ENCODE measurements around the gene THSD8.
A peak's percentile ranks its signal among the peaks of the same experiment; 100 is the strongest.
"Not testable (repeated sequence)": the region's sequence is repeated elsewhere in the genome, so short reads cannot be mapped to it uniquely, and the experiment has no call there.

The THSD8 gene

GRCh38 chr19:12794196-12794941 is 7.5 kb upstream of the THSD8 start:
- peak overlapping the region; percentile 97 for H3K4me3 ChIP-seq (ENCODE audit: low read depth, low read length)
- H3K9me3 ChIP-seq (ENCODE audit: control insufficient read depth, low read length): no peaks in the 10 kb centered on the region
- H3K27ac ChIP-seq: peak overlapping the region; percentile 100
- H3K36me3 ChIP-seq (ENCODE audit: control insufficient read depth, insufficient read depth, low read length): no peaks in the 10 kb centered on the region
- TF ChIP-seq, protein P1, sequence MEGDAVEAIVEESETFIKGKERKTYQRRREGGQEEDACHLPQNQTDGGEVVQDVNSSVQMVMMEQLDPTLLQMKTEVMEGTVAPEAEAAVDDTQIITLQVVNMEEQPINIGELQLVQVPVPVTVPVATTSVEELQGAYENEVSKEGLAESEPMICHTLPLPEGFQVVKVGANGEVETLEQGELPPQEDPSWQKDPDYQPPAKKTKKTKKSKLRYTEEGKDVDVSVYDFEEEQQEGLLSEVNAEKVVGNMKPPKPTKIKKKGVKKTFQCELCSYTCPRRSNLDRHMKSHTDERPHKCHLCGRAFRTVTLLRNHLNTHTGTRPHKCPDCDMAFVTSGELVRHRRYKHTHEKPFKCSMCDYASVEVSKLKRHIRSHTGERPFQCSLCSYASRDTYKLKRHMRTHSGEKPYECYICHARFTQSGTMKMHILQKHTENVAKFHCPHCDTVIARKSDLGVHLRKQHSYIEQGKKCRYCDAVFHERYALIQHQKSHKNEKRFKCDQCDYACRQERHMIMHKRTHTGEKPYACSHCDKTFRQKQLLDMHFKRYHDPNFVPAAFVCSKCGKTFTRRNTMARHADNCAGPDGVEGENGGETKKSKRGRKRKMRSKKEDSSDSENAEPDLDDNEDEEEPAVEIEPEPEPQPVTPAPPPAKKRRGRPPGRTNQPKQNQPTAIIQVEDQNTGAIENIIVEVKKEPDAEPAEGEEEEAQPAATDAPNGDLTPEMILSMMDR (IDR thresholded peaks at IDR 0.05): no peak
- H3K9ac ChIP-seq: peak overlapping the region; percentile 87
- no peaks in the 10 kb centered on the region for H3K27me3 ChIP-seq (ENCODE audit: control insufficient read depth, insufficient read depth, low read length)
- peaks cover 27% of the 10 kb centered on the region for H3K4me1 ChIP-seq
- H2AFZ ChIP-seq: peak overlapping the region; percentile 61
- peak overlapping the region; percentile 87 for H3K4me2 ChIP-seq (ENCODE audit: low read length)
- peaks cover 8% of the 10 kb centered on the region for H3K79me2 ChIP-seq

- H2AFZ ChIP-seq: no peak overlapping the region
- H3K9ac ChIP-seq: no peak overlapping the region
- no peak overlapping the region for H3K4me2 ChIP-seq (ENCODE audit: low read length)
- H3K36me3 ChIP-seq (ENCODE audit: control insufficient read depth, insufficient read depth, low read length): no peaks in the 10 kb centered on the region
- H3K4me3 ChIP-seq (ENCODE audit: low read depth, low read length): no peak overlapping the region
- no peaks in the 10 kb centered on the region for H3K27me3 ChIP-seq (ENCODE audit: control insufficient read depth, insufficient read depth, low read length)
- no peaks in the 10 kb centered on the region for H3K9me3 ChIP-seq (ENCODE audit: control insufficient read depth, low read length)
- TF ChIP-seq, protein P1 (IDR thresholded peaks at IDR 0.05): no peak
- H3K27ac ChIP-seq: no peak overlapping the region
- peaks cover 27% of the 10 kb centered on the region for H3K4me1 ChIP-seq
- H3K79me2 ChIP-seq: peaks cover 8% of the 10 kb centered on the region
Observed at GRCh38 chr19:12794971-12795381, 6.9 kb upstream of the THSD8 start.

- TF ChIP-seq, protein P1 (IDR thresholded peaks at IDR 0.05): peak; percentile 92
- Histone ChIP-seq H3K4me1 (peaks cover 24% of the 10 kb centered on the region), H3K79me2 (peaks cover 19% of the 10 kb centered on the region), H3K4me2 (ENCODE audit: low read length) (peak overlapping the region; percentile 30), H3K4me3 (ENCODE audit: low read depth, low read length) (no peak overlapping the region), H3K27ac (no peak overlapping the region), H3K27me3 (ENCODE audit: control insufficient read depth, insufficient read depth, low read length) (no peaks in the 10 kb centered on the region), H2AFZ (no peak overlapping the region), H3K36me3 (ENCODE audit: control insufficient read depth, insufficient read depth, low read length) (no peaks in the 10 kb centered on the region), H3K9me3 (ENCODE audit: control insufficient read depth, low read length) (no peaks in the 10 kb centered on the region), H3K9ac (no peak overlapping the region)
Observed at GRCh38 chr19:12796146-12797071, 5.5 kb upstream of the THSD8 start.

DNA sequence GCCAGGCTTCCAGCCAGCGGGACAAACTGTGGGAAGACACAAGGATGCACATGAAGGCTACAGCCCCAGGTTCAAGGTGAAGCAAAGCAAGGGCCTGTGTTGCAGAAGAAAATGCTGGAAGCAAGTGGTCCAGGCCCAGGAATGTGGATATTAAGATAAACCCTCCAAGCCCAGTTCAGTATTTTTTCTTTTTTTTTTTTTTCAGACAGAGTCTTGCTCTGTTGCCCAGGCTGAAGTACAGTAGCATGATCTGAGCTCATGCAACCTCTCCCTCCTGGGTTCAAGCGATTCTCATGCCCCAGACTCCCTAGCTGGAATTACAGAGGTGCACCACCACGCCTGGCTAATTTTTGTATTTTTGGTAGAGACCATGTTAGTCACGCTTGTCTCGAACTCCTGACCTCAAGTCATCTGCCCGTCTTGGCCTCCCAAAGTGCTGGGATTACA is 4.7 kb upstream of the THSD8 start:
- H3K9ac ChIP-seq: no peak overlapping the region
- peaks cover 20% of the 10 kb centered on the region for H3K79me2 ChIP-seq
- no peaks in the 10 kb centered on the region for H3K36me3 ChIP-seq (ENCODE audit: control insufficient read depth, insufficient read depth, low read length)
- H3K27me3 ChIP-seq (ENCODE audit: control insufficient read depth, insufficient read depth, low read length): no peaks in the 10 kb centered on the region
- TF ChIP-seq, protein P1 (IDR thresholded peaks at IDR 0.05): no peak
- H3K4me1 ChIP-seq: peaks cover 25% of the 10 kb centered on the region
- H3K27ac ChIP-seq: no peak overlapping the region
- no peak overlapping the region for H3K4me3 ChIP-seq (ENCODE audit: low read depth, low read length)
- no peak overlapping the region for H2AFZ ChIP-seq
- H3K9me3 ChIP-seq (ENCODE audit: control insufficient read depth, low read length): no peaks in the 10 kb centered on the region
- no peak overlapping the region for H3K4me2 ChIP-seq (ENCODE audit: low read length)

GRCh38 chr19:12797607-12798006 is 4.3 kb upstream of the THSD8 start:
- not testable (repeated sequence) for H3K27ac ChIP-seq; H2AFZ ChIP-seq; H3K4me2 ChIP-seq (ENCODE audit: low read length); H3K9ac ChIP-seq; H3K27me3 ChIP-seq (ENCODE audit: control insufficient read depth, insufficient read depth, low read length); H3K9me3 ChIP-seq (ENCODE audit: control insufficient read depth, low read length); H3K36me3 ChIP-seq (ENCODE audit: control insufficient read depth, insufficient read depth, low read length); H3K4me3 ChIP-seq (ENCODE audit: low read depth, low read length)
- H3K79me2 ChIP-seq: peaks cover 20% of the 10 kb centered on the region
- peaks cover 30% of the 10 kb centered on the region for H3K4me1 ChIP-seq

Measured in parathyroid adenoma (tissue), 2 donors.